GM21576 (cell line): Measurements from ENCODE around the gene SSR1.
"Not testable (repeated sequence)": the region's sequence is repeated elsewhere in the genome, so short reads cannot be mapped to it uniquely, and the experiment has no call there.

ENCODE experiments used
- ATAC-seq: cut with Tn5 transposase; IDR thresholded peaks from one replicate; pipeline ENCODE4 v1.9.1; 2021; ENCODE audit warnings: mild to moderate bottlenecking, moderate library complexity; ENCODE audit not compliant: unreplicated experiment

Gene SSR1

DNA sequence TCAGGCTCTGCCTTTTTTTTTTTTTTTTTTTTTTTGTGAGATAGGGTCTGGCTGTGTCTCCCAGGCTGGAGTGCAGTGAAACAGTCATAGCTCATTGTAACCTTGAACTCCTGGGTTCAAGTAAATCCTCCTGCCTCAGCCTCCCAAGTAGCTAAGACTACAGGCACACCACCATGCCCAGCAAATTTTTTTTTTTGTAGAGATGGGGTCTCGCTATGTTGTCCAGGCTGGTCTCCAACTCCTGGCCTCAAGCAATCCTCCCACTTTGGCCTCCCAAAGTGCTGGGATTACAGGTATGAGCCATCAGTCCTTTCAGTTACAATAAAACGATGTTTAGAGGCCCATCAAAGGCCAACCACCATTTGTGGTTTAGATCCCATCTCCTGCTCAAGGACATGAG lies 6.4 kb upstream of the SSR1 start:
- ATAC-seq, result not testable (repeated sequence)

DNA sequence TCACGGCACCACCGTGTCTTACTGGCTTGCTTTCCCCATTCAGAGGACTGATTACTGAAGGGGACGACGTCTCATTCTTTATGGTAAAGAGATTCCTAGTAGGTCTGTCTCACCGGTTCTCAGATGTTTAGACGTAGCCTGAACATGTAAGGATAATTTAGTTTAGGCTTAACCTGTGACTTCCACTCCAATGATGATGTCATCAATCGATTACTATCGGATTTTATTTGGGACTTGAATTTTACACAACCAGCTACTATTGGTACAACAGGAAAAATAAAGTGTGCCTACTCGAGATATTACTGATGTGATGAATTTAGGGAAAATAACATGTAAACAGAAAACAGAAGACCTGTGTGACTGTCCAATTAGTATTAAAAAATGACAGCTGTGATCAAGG lies 4.5 kb upstream of the SSR1 start:
- no peak for ATAC-seq

DNA sequence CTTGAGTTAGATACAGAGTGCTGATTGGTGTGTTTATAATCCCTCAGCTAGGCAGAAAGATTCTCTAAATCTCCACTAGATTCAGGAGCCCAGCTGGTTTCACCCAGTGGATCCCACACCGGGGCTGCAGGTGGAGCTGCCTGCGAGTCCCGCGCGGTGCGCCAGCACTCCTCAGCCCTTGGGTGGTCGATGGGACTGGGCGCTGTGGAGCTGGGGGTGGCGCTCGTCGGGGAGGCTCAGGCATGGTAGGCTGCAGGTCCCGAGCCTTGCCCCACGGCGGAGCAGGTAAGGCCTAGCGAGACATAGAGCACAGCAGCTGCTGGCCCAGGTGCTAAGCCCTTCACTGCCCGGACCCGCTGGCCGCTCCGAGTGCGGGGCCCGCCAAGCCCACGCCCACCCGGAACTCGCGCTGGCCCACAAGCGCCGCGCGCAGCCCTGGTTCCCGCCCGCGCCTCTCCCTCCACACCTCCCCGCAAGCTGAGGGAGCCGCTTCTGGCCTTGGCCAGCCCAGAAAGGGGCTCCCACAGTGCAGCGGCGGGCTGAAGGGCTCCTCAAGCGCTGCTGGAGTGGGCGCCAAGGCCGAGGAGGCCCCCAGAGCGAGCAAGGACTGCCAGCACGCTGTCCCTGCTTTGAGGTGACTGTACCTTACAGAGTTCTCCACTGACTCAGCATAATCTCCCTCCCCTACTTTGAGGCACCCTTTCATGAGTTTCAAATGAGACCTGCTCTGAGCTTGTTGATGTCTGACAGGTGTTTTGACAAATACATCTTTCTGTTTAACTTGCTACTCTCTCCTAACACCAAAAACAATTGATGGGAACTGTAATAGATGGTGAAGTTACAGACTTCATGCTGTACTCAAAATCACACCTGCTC lies 3.9 kb upstream of the SSR1 start:
- ATAC-seq, result no peak

DNA sequence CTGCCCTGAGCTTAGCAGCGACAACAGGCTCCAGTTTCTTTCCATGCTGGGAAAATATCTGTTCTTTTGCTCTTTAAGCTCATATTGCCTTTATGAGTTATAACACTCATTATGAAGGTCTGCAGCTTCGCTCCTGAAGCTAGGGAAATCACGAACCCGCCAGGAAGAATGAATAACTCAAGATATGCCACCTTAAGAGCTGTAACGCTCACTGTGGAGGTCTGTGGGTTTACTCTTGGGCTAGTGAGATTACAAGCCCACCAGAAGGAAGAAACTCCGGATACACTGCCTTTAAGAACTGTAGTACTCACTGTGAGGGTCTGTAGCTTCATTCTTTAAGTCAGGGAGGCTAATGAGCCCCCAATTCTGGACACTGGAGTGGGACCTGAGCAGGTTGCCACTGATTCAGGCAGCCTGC lies 3.0 kb upstream of the SSR1 start:
- ATAC-seq, result no peak

DNA sequence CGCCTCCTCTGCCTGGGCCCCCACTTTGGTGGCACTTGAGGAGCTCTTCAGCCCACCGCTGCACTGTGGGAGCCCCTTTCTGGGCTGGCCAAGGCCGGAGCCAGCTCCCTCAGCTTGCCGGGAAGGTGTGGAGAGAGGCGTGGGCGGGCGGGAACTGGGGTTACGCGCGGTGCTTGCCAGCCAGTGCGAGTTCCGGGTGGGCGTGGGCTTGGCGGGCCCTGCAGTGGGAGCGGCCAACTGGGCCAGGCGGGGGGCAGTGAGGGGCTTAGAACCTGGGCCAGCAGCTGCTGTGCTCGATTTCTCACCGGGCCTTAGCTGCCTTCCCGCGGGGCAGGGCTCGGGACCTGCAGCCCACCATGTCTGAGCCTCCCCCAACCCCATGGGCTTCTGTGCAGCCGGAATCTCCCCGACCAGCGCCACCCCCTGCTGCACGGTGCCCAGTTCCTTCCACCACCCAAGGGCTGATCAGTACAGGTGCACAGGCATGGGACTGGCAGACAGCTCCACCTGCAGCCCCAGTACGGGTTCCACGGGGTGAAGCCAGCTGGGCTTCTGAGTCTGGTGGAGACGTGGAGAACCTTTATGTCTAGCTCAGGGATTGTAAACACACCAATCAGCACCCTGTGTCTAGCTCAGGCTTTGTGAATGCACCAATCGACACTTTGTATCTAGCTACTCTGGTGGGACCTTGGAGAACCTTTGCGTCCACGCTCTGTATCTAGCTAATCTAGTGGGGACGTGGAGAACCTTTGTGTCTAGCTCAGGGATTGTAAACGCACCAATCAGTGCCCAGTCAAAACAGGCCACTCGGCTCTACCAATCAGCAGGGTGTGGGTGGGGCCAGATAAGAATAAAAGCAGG lies 2.3 kb upstream of the SSR1 start:
- not testable (repeated sequence) for ATAC-seq

DNA sequence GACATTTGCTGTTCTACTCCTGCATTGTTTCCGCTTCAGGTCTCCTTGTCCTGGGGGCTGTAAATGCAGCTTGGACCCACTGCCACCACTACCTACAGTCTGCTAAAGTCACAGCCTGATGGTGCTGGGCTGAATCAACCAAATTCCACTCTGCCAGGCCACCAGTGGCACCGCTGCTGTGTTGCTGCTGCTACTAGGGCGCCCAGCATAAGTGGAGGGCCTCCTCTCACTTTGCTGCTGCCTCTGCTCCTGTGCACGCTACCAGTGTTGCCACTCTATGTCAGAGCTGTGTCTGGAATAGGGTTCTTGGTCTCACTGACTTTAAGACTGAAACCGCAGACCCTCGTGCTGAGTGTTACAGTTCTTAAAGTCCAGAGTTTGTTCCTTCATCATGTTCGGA lies 1.4 kb upstream of the SSR1 start:
- no peak for ATAC-seq

DNA sequence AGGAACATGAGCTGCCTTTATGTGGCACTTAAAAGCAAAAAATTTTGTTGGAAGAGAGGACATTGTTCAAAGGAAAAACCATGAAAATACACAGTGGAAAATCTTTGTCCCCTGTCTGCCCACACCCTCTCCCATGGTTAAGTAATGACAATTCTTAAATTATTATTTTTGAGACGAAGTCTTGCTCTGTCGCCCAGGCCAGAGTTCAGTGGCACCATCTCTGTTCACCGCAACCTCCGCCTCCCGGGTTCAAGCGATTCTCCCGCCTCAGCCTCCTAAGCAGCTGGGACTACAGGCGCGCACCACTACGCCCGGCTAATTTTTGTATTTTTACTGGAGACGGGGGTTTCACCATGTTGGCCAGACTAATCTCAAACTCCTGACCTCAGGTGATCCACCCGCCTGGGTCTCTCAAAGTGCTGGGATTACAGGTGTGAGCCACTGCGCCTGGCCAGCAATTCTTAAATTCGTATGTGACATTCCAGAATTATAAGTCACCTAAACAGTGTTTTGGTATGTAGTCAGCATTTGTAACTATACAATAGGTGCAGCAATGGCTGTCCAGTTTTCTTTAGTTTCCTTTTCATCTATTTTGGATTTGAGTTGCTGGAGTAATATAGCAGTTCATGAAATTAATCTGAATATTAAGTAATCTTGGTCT lies 636 bp upstream of the SSR1 start:
- no peak for ATAC-seq

DNA sequence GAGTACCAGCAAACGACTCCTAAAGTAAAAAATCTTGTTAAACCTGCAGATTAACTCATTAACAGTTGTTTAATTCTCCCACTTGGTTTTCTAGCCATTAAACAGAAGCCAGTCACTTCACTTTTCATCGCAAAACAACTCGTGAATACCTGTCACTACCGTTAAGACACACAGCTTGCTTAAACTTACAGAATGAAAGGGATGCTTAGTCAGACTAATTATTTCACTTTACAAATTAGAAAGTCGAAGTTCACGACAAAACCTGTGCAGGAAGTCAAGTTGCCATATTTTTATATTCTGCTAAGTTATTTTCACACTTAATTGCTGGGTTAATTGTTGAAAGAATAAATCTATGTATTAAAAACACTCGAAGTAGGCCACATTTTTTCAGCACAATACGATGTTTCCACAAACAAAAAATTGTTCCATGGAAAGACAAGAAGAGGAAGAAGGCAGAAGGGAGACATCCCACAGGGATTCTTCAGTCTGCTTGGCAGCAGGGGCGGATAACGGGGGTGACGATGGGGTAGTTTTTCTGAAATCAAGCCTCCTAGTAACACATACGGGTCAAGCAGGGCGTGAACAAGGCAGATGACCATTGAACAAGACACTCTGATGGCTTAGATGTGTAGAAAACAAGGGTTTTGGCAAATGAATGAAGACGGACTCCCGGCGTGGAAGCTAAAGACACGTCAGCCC lies 933 bp downstream of the SSR1 start:
- no peak for ATAC-seq

DNA sequence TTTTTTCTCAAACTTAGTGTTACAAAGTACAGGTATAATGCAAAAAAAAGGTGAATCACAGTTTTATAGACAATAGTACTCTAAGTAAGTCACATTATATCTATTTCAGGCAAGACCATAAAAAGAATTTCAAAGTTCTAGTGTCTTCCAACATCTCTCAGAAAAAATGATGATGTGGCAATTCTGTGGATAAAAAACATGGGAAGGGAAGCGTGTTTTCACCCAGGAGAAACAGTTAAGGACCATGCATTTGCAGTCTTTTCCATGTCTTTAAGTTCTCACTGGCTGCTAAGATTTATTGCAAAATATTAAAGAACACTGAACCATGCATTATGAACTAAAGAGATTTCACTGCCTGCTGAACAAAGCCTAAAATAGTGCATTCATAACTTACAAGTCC lies 1.8 kb downstream of the SSR1 start:
- ATAC-seq, result no peak

DNA sequence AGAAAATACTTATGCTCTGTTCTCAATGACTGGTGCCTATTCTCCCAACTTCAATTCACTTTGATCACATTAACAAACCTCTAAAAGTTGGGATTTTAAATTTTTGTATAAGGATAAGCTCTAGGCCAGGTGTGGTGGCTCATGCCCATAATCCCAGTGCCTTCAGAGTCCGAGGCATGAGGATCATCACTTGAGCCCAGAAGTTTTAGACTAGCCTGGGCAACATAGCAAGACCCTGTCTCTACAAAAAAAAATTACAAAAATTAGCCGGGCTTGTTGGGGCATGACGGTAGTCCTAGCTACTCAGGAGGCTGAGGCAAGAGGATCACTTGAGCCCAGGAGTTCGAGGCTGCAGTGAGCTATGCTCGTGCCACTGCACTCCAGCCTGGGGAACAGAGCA lies 3.9 kb downstream of the SSR1 start:
- no peak for ATAC-seq

DNA sequence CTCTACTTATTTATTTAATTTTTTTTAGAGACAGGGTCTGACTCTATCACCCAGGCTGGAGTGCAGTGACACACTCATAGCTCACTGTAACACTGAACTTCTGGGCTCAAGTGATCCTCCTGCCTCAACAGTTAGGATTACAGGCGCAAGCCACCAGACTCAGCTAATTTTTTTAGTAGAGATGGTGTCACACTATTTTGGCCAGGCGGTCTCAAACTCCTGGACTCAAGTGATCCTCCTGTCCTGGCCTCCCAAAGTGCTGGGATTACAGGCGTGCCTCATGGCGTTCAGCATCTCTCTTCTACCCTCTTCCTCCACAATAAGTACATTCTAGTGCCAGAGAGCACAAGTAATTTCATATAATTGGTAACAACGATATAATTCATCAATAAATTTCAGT lies 5.5 kb downstream of the SSR1 start:
- ATAC-seq, result no peak

DNA sequence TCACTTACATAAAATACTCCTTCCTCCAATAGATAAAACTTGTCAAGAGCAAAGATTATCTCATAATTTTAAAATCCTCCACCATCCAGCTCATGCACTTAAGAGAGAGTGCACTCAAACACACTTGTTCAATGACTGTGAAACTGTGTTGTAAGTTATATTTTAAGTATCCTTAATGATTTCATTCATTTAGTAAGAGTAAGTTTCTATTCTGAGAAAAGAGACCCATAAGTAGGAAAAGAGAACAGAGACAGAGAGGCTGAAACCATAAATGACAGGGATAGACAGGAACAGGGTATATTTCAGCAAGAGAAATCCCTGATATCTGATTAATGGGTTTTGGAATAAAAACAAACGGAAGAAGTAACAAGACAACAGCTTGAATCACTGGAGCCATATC lies 8.2 kb downstream of the SSR1 start:
- no peak for ATAC-seq

DNA sequence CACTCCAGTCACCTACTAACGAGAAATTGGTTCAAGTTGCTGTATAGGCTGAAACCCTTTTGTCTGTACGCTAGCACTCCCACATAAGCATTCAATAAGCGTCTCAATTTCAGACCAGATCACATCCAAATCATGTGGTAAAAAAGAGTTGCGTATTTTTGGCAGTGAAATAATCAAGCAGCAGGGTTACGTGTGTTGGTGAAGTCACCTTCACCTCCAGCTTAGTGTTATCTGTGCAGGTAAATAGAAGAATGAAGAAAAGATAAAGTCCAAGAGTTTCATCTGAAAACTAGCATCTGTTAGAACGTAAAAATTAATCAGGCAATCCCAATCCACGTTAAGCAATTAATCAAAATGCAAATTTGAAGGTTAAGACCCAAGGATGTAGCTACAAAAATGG lies 11.3 kb downstream of the SSR1 start:
- ATAC-seq, result no peak

DNA sequence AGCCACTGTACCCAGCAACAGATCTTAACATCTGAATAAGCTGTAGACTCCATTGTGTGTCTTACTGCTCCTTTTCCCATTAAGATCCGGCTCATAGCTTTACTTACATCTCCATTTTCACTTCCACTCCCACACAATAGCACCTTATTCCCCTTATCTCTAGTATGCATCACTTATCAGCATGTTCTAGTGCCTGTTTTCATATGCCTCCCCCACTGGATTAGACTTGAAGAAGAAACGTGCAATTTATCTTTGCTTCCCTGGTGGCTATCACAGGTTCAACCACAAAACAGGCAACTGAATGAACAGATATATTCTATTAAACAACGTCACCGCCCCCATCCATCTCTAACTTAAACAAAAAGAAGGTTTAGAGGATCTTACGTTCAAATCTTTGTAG lies 12.1 kb downstream of the SSR1 start:
- ATAC-seq, result no peak

DNA sequence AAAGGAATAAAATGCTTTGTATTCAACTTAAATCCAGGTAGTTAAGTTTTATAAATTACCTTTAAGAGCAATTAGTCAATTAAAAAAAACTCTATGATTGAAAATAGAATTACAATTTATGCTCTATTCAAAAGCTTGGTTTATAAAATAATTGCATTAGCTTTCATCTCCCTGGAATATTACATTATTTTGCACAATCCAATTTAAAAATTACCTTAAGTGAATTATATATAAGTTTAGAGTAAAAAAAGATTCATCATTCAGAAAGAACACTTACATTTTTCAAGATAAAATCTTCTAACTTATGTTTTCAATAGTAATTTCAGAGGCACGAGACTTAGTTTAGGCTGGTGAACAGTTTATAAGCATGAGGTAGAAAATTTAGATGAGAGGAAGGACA lies 14.9 kb downstream of the SSR1 start:
- no peak for ATAC-seq

DNA sequence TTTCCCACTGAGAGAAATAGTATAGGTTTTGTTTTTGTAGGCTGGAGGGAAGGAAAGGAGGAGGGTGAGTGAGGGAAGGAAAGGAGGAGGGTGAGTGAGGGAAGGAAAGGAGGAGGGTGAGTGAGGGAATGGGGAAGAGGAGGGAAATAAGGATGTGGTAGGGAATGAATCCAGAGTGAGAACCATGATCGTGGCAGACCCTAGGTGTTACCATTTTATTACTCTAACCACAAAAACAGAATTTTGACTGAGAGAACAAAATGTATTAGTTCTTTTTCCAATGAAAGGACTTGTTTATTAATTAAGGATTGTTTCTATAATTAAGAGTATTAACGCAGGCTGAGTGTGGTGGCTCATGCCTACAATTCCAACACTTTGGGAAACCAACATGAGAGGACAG lies 16.4 kb downstream of the SSR1 start:
- no peak for ATAC-seq

DNA sequence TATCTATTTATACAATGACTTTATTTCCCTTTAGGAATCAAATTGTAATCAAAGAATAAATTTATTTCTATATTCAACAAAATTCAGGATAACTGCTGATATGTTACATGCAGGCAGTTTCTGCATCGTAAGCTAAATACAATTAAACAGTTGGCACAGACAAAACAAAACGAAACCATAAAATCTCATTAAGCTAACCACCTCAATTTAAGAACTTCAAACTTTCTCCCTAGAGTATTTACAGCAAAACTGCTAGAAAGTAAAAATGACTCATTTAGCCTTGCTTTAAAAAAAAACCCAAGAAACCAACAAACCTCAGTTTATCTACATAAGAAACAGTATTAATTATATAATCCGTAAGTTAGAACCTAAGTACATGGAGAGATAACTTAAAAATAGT lies 17.1 kb downstream of the SSR1 start:
- no peak for ATAC-seq

DNA sequence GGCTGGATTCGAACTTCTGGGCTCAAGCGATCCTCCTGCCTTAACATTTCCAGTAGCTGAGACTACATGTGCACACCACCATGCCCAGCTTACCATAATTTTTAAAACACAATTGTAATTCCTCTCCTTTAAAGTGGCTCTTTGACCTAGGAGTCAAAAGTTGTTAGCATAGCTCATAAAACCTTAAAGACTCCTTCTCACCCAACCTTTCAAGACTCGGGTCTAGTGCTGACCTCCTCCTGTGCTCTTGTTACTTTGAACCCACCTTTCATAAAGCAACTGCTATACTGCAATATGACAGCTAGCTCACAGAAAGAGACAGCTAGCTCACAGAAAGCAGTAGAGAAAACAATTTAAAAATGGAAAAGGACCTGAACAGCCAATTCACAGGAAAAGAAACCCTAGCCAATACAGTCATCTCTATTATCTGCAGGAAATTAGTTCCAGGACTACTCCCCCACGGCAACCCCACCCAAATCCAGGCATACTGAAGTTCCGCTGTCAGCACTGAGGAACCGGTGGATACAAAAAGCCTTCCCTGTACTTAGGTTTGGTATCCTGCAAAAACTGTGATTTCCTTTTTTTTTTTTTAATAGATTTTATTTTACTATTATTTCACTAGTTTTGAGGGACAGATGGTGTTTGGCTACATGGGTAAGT lies 20.3 kb downstream of the SSR1 start:
- no peak for ATAC-seq

DNA sequence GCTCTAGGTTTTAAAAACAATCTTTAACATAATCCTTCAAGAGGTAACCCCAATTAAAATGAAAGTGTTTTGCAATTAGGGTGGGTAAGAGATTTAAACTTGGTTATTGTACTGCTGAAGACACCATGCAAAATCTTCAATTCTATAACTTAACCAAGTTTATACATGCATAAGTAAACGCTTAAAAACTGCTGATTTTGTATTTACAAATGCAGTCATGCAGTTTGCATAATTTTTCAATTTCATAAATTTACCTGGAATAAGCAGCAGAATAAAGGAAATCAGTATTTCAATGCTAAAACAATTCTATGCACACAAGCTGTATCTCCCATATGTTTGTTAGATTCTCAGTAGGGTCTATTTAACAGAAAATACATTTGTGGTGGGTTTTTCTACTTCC lies 22.9 kb downstream of the SSR1 start:
- ATAC-seq, result no peak

DNA sequence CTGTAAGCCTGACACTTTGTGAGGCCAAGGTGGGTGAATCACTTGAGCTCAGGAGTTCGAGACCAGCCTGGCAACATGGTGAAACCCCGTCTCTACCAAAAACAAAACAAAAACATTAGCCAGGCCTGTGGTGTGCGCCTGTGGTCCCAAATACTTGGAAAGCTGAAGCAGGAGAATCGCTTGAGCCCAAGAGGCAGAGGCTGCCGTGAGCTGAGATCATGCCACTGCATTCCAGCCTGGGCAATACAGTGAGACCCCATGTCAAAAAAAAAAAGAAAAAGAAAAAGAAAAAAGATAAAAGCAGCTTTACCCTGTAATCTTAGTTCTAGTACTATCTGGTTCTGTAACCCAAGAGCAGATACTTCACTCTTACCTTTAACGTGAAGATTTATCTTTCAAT lies 27.6 kb downstream of the SSR1 start:
- ATAC-seq, result no peak

DNA sequence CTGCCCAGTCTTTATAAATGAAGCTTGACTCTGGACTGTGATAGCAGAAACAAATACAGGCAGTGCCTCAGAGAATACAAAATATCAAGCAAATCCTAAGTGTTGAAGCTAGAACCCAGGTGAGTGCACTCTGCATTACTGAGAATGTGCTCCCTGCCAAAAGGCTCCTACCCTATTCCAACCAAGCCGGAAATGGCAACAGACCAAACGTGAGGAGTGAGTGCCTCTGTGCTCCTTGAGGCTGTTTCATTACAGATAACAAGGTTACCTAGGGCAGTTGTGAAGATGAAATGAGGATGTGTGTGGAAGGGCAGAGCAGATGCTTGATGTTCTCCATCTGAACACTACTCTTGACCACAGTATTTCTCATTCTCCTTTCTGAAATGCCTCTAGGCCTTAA lies 29.3 kb downstream of the SSR1 start:
- ATAC-seq, result no peak
